ENCODE results near the gene PCDHGA11. TPM values are rescaled to one million over a fixed set of nuclear protein-coding genes. Genes with fewer than 3 reads are reported as not detected.
"Not testable (repeated sequence)": the region's sequence is repeated elsewhere in the genome, so short reads cannot be mapped to it uniquely, and the experiment has no call there.

PCDHGA11 gene
- total RNA-seq, 2 experiments from 2014 or later = 4.1 to 6.8 TPM

- no peaks in the 10 kb centered on the region for H3K36me3 ChIP-seq (ENCODE audit: insufficient read depth, low read length)
- H3K4me3 ChIP-seq (ENCODE audit: low read depth, low read length, poor library complexity, severe bottlenecking) = no peak within 1 kb of the TSS
- no peaks in the 10 kb centered on the region for H3K4me1 ChIP-seq (ENCODE audit: insufficient read depth, low read length, poor library complexity, severe bottlenecking)
- ChIA-PET POLR2A (interaction anchor here (0.6 kb wide), 1 partner anchor 72 kb away, joined by 6 read pairs; no protein-coding TSS in a partner anchor), CTCF (ENCODE audit: unreplicated experiment) (no interaction called here)
- intact Hi-C loops (cut with micrococcal nuclease; ENCODE audit: unreplicated experiment) = no loop called here
- no peak for DNase-seq (ENCODE audit: low spot score)
- H3K27ac ChIP-seq (ENCODE audit: low read depth, low read length, poor library complexity, severe bottlenecking) = no peak within 1 kb of the TSS
- H3K9me2 ChIP-seq (ENCODE audit: insufficient read depth, low read length) = no peaks in the 10 kb centered on the region
- H3K4me2 ChIP-seq (ENCODE audit: low read length) = no peak within 1 kb of the TSS
- TF ChIP-seq CTCF (conservative IDR thresholded peaks at IDR 0.05; ENCODE audit: low read length) (peak; percentile 26; the same call in 1 of the 2 replicates), EZH2phosphoT487 (IDR thresholded peaks at IDR 0.05; ENCODE audit: borderline replicate concordance, low read depth, low read length) (no peak)
- no peaks in the 10 kb centered on the region for H4K20me1 ChIP-seq (ENCODE audit: insufficient read depth, low read length)
- H3K79me2 ChIP-seq (ENCODE audit: insufficient read depth, low read depth, low read length) = no peaks in the 10 kb centered on the region
- no TSS peak for BruUV-seq (replicated peaks)
- H2AFZ ChIP-seq (ENCODE audit: low read length) = no peak within 1 kb of the TSS
- H3K9me3 ChIP-seq (ENCODE audit: low read length) = no peaks in the 10 kb centered on the region
These were observed 18.2 kb upstream of the PCDHGA11 start, which contains the start of gene PCDHGA9 for GRCh38 chr5:141402553-141403243. Gene PCDHGA9 (plus strand): TSS chr5:141402778. CDS start chr5:141402953, 175 bp downstream.

GRCh38 chr5:141403387-141403786 lies 17.5 kb upstream of the PCDHGA11 start:
- no peak for DNase-seq (ENCODE audit: low spot score)
- Histone ChIP-seq H3K9me3 (ENCODE audit: low read length) (no peaks in the 10 kb centered on the region), H3K4me1 (ENCODE audit: insufficient read depth, low read length, poor library complexity, severe bottlenecking) (no peaks in the 10 kb centered on the region), H3K4me2 (ENCODE audit: low read length) (no peak overlapping the region), H4K20me1 (ENCODE audit: insufficient read depth, low read length) (no peaks in the 10 kb centered on the region), H3K79me2 (ENCODE audit: insufficient read depth, low read depth, low read length) (no peaks in the 10 kb centered on the region), H3K27ac (ENCODE audit: low read depth, low read length, poor library complexity, severe bottlenecking) (no peak overlapping the region), H2AFZ (ENCODE audit: low read length) (no peak overlapping the region), H3K4me3 (ENCODE audit: low read depth, low read length, poor library complexity, severe bottlenecking) (no peak overlapping the region), H3K36me3 (ENCODE audit: insufficient read depth, low read length) (no peaks in the 10 kb centered on the region), H3K9me2 (ENCODE audit: insufficient read depth, low read length) (no peaks in the 10 kb centered on the region)
- BruUV-seq (replicated peaks) = no TSS peak
- no peak for TF ChIP-seq CTCF (conservative IDR thresholded peaks at IDR 0.05; ENCODE audit: low read length)
- no peak for TF ChIP-seq EZH2phosphoT487 (IDR thresholded peaks at IDR 0.05; ENCODE audit: borderline replicate concordance, low read depth, low read length)
- ChIA-PET CTCF (ENCODE audit: unreplicated experiment) (no interaction called here), POLR2A (interaction anchor here (0.6 kb wide), 1 partner anchor 73 kb away, joined by 6 read pairs; no protein-coding TSS in a partner anchor)
- intact Hi-C loops (cut with micrococcal nuclease; ENCODE audit: unreplicated experiment) = no loop called here

- H3K36me3 ChIP-seq (ENCODE audit: insufficient read depth, low read length); H3K9me3 ChIP-seq (ENCODE audit: low read length); H3K27ac ChIP-seq (ENCODE audit: low read depth, low read length, poor library complexity, severe bottlenecking); CTCF ChIA-PET (ENCODE audit: unreplicated experiment); H3K4me2 ChIP-seq (ENCODE audit: low read length); H3K9me2 ChIP-seq (ENCODE audit: insufficient read depth, low read length); H3K79me2 ChIP-seq (ENCODE audit: insufficient read depth, low read depth, low read length); POLR2A ChIA-PET; BruUV-seq (replicated peaks); intact Hi-C loops (cut with micrococcal nuclease; ENCODE audit: unreplicated experiment); DNase-seq (ENCODE audit: low spot score); H2AFZ ChIP-seq (ENCODE audit: low read length); H4K20me1 ChIP-seq (ENCODE audit: insufficient read depth, low read length); H3K4me1 ChIP-seq (ENCODE audit: insufficient read depth, low read length, poor library complexity, severe bottlenecking); H3K4me3 ChIP-seq (ENCODE audit: low read depth, low read length, poor library complexity, severe bottlenecking): not testable (repeated sequence)
These were observed 12.9 kb upstream of the PCDHGA11 start, which contains the start of gene PCDHGB6 for GRCh38 chr5:141407790-141408505. Gene PCDHGB6 (plus strand): TSS chr5:141408021. CDS start chr5:141408203, 182 bp downstream.
